ENCODE results near the gene LAMA5.
A peak's percentile ranks its signal among the peaks of the same experiment; 100 is the strongest.

Gene LAMA5
- 0 to 1.0 reads per million in 2 donors for total RNA-seq

GRCh38 chr20:62367136-62367632, at the start of gene LAMA5:
TSS of gene LAMA5 (minus strand) at chr20:62367312. CDS start at chr20:62367245, 67 bp downstream.
- DNase-seq: no peak

GRCh38 chr20:62415354-62416111, 48.4 kb upstream of the LAMA5 start:
- DNase-seq: no peak

DNA sequence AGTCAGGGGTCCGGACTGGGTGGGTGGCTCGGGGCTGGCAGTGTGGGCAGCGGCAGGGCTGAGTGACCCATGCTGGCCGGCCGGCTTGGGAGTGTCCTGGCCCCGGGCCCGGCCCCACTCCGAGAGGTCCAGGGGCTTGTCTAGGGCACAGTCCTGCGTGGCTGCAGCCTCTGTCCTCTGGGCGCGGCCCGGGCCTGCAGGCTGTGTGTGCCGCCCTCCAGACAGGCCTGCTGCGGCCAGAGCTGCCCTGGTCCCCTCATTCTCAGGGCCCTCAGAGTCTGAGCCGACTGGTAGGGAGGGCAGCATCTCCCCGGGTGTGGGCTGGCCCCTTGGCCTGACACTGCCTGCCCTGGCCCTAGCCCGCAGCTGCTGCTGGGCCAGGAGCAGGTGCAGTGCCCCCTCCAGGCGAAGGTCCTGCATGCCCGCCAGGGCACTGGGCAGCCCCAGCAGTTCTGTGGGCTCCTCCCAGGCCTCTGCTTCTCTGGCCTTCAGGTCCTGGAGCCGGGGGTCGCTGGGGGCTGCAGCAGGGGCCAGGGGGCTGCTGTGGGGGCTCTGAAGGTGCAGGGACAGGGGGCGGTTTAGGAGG, 46.9 kb upstream of the LAMA5 start:
- no peak for DNase-seq

DNA sequence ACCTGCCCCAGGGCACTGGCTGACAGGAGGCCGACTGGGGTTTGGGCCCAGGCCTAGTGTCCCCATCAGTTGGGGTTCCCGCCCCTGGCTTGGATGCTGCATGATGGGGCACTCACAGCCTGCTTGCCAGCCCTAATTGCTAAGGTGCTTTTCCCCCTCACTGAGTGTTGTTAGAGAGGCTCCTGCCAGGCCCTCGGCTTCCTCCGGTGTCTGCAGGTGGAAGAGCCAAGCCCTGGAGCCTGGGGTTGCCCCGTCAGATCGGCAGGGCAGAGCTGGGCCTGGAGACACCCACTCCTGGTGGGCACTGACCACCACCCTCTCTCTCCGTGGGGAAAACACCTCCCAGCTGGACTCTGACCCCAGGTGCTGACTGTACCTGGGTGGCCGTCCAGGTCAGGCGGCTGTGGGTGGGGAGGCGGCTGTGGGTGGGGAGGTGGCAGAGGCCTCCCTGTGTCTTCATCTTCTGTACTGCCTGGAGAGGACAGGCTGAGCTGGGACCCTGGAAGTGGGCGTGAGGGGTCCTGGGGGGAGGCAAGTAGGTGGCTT, 46.0 kb upstream of the LAMA5 start:
- DNase-seq: no peak

- no peak for DNase-seq
Measured at GRCh38 chr20:62412194-62413024, 45.3 kb upstream of the LAMA5 start.

- no peak for DNase-seq
Measured at GRCh38 chr20:62411479-62412193, 44.5 kb upstream of the LAMA5 start.

GRCh38 chr20:62410746-62411478, 43.8 kb upstream of the LAMA5 start:
- DNase-seq: no peak

GRCh38 chr20:62409931-62410745, 43.0 kb upstream of the LAMA5 start:
- peak; percentile 28 for DNase-seq

DNA sequence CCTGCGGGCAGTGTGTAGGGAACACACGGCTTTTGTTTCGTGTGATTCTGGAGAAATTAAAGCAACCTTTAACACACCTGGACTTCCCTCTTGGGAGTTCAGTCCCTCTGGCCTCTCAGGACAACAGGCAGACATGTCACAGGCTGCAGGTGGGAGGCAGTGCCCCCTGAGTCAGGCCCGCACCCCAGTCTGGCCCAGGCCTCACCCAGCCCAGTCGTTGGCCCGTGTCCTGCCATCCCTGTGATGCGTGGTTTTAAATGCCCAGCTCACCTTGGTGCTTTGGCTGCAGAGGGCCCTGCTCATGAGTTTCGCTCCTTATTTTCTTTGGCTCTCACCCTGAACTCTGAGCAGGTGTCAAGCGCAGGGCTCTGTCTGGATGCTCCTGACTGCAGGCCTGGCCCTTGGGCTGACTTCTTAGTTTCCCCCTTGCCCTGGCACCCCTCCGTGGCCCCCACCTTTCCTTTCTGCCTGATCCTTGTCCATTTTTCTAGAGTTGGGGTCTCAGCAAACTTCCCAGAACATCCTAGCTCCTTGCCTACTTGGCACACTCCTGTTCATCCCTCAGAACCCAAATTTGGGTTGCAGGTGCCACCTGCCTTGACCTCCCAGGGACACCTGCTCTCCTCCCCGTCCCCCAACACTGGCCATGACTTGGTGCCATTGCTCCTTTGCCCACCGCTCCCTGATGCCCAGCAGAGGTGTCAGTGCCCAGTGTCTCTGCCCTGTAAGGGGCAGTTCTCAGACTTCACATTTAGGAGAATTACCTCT, 42.2 kb upstream of the LAMA5 start:
- DNase-seq: no peak

DNA sequence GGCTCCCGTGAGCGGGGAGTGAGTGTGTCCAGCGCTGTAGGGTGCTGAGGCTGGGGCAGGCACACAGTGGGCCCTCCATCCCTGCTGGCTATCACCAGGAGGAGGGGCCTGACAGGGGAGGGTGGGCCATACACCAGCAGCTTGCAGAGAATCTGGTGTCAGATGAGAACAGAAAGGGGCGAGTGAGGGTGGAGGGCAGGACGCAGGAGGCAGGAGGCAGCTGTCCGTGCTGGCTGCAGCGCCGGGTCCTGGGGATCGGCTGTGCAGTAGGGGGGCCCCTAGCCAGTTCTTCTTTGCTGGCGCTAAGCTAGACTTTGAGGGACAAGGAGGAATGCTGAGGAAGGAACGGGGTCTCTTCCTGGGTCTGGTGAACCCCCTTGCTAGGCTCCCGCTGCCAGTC, 41.5 kb upstream of the LAMA5 start:
- DNase-seq: no peak

DNA sequence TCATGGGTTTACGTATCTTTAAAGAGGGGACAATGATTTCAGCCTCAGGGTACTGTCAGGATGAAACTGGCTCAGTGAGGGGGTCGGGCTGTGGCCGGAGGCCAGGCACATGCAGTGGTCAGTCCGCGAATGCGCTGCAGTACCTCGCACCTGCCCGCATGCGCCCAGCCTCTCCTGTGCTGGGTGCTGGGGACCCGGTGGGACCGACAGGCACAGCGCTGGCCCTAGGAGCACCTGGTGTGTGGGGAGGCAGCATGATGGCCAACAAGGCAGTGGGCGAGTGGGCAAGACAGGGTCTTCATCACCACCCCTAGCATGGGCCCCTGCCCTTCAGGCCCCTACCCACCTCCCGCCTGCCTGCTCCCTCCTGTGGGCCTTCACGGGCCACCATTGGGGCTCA, 40.9 kb upstream of the LAMA5 start:
- no peak for DNase-seq

DNA sequence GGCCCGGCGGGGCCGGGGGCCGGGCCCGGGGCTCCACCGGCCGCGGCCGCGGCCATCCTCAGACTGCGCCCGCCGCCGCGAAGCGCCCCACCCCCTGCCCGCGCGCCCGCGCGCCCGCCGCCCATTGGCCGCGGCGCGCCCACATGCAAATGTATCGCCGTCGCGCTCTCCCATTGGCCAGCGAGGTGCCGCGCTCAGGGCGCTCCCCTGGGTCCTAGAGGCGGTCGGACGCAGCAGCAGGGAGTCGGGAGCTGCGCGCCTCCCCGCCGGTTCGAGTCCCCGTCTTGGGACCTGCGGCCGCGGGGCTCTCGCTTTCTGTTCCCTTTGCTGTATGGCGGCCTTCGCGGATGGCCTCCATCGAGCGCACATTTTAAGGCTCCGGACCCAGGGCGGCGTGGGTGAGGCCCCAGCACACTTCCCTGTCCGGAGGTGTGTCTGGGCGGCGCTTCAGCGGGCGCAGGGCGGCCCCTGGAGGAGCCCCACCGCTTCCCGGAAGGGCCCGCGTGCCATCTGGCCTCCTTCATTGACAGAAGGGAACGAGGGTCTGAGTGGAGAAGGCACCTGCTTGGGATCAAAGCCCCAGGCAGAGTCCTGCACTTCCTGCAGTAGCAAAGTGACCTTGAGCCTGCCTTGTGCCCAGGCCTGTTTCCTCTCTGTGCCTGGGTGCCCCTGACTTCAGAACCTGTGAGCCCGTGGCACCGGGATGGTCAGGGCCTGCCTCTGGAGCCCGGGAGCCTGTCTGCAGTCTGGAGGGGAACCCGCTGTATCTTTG, 40.3 kb upstream of the LAMA5 start, which contains the start of gene CABLES2:
TSS of gene CABLES2 (minus strand) at position 65 of the 772 bp plus-strand sequence. CDS start at position 56, 9 bp downstream.
- DNase-seq: peak; percentile 83

- DNase-seq: no peak
Measured at GRCh38 chr20:62406635-62407176, 39.6 kb upstream of the LAMA5 start.

DNA sequence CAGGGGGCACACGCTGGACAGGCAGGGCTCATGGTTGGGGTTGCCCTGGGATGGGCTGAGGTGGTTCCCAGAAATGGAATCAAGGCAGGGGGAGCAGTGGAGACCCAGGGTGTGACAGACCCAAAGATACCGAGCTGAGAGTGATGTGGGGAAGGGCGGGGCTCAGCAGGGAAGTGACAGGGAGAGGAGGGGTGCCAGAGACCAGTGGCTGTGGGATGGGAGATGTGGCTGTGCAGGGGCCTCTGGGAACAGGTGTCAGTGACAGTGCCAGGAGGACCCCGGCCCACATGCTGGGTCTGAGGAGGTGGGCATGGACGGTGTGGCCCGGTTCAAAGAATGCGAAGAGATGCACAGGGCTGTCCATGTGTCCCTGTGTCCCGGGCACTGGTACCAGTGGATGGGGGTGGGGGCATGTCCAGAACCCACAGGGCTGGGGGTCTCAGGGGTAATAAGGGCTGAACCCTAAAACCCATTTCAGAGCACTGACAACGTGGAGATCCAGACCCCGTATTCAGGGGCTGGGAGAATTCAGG, 38.9 kb upstream of the LAMA5 start:
- DNase-seq: no peak

DNA sequence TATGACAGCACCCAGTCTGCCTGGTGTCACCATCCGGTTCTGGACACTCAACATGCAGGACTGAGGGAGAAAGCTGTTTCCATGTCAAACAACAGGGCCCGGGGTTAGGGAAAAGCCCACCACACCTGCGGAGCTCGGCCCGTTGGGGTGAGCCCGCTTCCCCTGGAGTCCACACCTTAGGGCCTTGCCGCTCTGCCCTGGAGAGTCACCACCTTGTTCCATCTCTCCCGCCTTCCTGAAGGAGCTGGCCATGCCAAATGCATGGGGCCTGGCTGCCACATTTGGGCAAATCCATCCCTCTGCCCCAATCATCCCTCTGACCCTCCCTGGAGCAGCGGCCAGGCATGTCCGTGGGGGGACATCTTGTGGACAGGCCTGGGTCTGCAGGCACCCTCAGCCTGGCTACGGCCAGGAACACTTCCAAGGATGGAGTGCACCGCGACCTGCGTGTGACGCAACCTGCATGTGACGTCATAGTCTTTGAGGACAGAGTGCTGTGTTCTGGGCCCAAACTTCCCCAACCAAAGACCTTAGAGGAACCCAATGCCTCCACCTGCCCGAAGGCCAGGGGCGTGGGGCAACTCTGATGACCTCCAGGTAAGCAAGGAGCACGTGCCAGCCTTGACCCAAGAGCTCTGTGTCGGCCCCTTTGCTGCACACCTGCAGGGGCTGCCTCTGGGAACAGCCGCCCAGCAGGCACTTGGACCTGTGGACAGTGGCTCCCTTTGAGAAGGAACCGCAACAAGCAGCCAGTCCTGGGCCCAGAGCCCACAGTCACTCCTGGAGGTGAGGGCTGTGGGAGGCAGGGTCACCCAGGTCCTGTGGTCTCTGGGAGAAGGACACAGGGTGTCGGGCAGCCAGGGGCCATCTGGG, 38.2 kb upstream of the LAMA5 start:
- DNase-seq: no peak

- DNase-seq: no peak
Measured at GRCh38 chr20:62404761-62405107, 37.6 kb upstream of the LAMA5 start.

DNA sequence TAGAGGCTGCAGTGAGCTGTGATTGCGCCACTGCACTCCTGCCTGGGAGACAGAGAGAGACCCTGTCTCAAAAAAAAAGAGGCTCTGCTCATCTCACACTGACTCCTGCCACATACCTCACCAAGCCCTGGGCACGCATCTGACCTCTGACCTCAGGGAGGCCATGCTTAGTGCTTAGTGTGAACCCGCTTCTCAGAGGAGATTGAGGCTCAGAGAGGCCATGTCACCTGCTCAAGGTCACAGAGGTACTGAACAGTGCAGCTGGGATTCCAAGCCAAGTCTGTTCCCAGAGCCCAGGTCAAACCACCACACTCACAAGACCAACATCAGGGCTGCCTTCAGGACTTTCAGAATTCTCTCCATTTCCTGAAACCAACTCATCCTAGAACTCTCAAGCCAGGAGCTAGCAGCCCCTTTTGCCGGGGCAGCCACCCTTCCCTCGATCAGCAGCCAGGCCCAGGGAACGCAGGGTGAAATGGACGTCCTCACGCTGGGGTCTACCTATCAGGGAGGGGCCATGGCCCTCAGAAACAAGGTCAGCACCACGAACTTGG, 37.1 kb upstream of the LAMA5 start:
- DNase-seq: no peak

Measured in T-helper 9 cell (primary cell).